Kidney (tissue), 14 donors: ENCODE results near the gene SOX1. TPM values are rescaled to one million over a fixed set of nuclear protein-coding genes. Genes with fewer than 3 reads are reported as not detected.
A peak's percentile ranks its signal among the peaks of the same experiment; 100 is the strongest.

Experiments used
- DNase-seq, 5 donors: peaks; one replicate each; pipeline ENCODE4 v3.0.0-alpha.2; 2013 to 2020
- FAIRE-seq: peaks from 2 replicates; lab custom pipeline; 2012; peaks lifted over from hg19 to GRCh38; lab: Jason Lieb, UNC
- H3K27ac ChIP-seq, 2 donors: one replicate each; pipeline ENCODE4 v1.7.0; 2013; ENCODE audit warnings: low read depth in 2 of 2, low read length in 2 of 2, inconsistent platforms in 1 of 2
- H3K27me3 ChIP-seq: one replicate; pipeline ENCODE4 v1.7.1; 2013; ENCODE audit warnings: low read length, inconsistent platforms; ENCODE audit not compliant: control insufficient read depth, insufficient read depth
- H3K36me3 ChIP-seq, 3 donors: one replicate each; pipeline versions ENCODE4 v1.7.0 to v1.7.1; 2013; ENCODE audit warnings: low read length in 3 of 3, control low read depth in 1 of 3, inconsistent platforms in 1 of 3; ENCODE audit not compliant: insufficient read depth in 3 of 3, control insufficient read depth in 2 of 3
- H3K4me1 ChIP-seq, 3 donors: one replicate each; pipeline versions ENCODE4 v1.7.0 to v1.7.1; 2013; ENCODE audit warnings: low read length in 3 of 3, inconsistent platforms in 1 of 3, low read depth in 1 of 3; ENCODE audit not compliant: control insufficient read depth in 2 of 3, insufficient read depth in 2 of 3
- H3K4me3 ChIP-seq, 3 donors: one replicate each; pipeline versions ENCODE4 v1.7.0 to v1.8.1; 2013; ENCODE audit warnings: low read length in 3 of 3, control low read depth in 1 of 3, inconsistent platforms in 1 of 3
- H3K9ac ChIP-seq, 3 donors: one replicate each; pipeline versions ENCODE4 v1.7.0 to v1.7.1; 2013; ENCODE audit warnings: low read length in 3 of 3, control low read depth in 1 of 3, inconsistent platforms in 1 of 3
- H3K9me3 ChIP-seq, 3 donors: one replicate each; pipeline versions ENCODE4 v1.7.0 to v1.7.1; 2013; ENCODE audit warnings: low read length in 3 of 3, control low read depth in 1 of 3, inconsistent platforms in 1 of 3; ENCODE audit not compliant: control insufficient read depth in 2 of 3, insufficient read depth in 1 of 3
- intact Hi-C: fragments of 100-400 bp; cut with DNase I; formaldehyde crosslinking; loops from one replicate; pipeline ENCODE4 v1.11.1; 2022
- polyA plus RNA-seq: library from polyadenylated mRNA; stranded (reverse); fragments of 350-450 nt; fragmentation: Illumina TruSeq; extraction: RNeasy Lipid Tissue Mini Kit (QIAGEN cat#74804); gene quantifications from one replicate; pipeline ENCODE4 v1.2.3, GENCODE V29; 2014; ENCODE audit warnings: low read depth, low replicate concordance; ENCODE audit not compliant: insufficient read depth
- total RNA-seq: library from RNA; stranded (reverse); fragmentation: NEBNext Ultra II Directional; extraction: Animal tissue kit (Norgen Biotek cat#: 25700); gene quantifications from one replicate; pipeline ENCODE4 v1.2.1, GENCODE V29; 2021
- TF ChIP-seq, protein P1 (sequence below): IDR thresholded peaks from 3 replicates; pipeline ENCODE4 v1.5.1; 2012; ENCODE audit warnings: mild to moderate bottlenecking, moderate library complexity, borderline replicate concordance; ENCODE audit not compliant: insufficient read depth; ENCODE audit errors: extremely low read depth
- donor health status: control.
- donor health status: control.
- donor health status: control.
- donor health status: control.
- donor health status: control.
- donor health status: DM: yes; HTN: yes; CAD: no.
- donor health status: Normal renal cell carcinoma (clear cell type).

The SOX1 gene
- total and polyA plus RNA-seq, 2 donors from 2014 or later, result not detected

DNA sequence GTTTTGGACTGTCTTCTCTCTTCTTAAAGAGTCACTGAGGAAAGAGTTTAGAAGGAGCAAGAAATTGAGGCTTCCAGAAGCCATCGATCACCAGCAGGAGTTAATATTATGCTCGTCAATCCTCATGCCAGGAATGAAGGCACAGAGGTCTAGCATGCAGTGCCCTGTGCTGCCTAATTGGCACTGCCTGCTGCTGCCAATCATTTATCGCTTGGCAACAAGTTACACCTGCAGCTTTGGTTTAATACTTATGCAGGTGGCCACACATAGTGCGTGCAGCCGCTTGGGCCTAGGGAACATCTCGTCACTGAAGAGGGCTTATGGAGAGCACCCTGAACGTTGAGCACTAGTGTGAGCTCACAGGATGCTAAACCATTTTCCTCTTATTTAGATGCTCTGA is 2.7 kb upstream of the SOX1 start:
- H3K4me3 ChIP-seq, result no peak overlapping the region
- peaks cover 63% of the 10 kb centered on the region for H3K27me3 ChIP-seq
- TF ChIP-seq, protein P1, sequence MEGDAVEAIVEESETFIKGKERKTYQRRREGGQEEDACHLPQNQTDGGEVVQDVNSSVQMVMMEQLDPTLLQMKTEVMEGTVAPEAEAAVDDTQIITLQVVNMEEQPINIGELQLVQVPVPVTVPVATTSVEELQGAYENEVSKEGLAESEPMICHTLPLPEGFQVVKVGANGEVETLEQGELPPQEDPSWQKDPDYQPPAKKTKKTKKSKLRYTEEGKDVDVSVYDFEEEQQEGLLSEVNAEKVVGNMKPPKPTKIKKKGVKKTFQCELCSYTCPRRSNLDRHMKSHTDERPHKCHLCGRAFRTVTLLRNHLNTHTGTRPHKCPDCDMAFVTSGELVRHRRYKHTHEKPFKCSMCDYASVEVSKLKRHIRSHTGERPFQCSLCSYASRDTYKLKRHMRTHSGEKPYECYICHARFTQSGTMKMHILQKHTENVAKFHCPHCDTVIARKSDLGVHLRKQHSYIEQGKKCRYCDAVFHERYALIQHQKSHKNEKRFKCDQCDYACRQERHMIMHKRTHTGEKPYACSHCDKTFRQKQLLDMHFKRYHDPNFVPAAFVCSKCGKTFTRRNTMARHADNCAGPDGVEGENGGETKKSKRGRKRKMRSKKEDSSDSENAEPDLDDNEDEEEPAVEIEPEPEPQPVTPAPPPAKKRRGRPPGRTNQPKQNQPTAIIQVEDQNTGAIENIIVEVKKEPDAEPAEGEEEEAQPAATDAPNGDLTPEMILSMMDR, result no peak
- DNase-seq (no peak), FAIRE-seq (no peak)
- intact Hi-C loops, result no loop called here
- H3K36me3 ChIP-seq, result no peaks in the 10 kb centered on the region
- H3K27ac ChIP-seq, result no peak overlapping the region
- H3K9me3 ChIP-seq, result no peaks in the 10 kb centered on the region
- no peaks in the 10 kb centered on the region for H3K4me1 ChIP-seq
- no peak overlapping the region for H3K9ac ChIP-seq

- H3K27me3 ChIP-seq, result peaks cover 64% of the 10 kb centered on the region
- no peak for FAIRE-seq
These were observed 1.5 kb upstream of the SOX1 start for GRCh38 chr13:112065521-112065866.

GRCh38 chr13:112065867-112066623 is 904 bp upstream of the SOX1 start:
- Histone ChIP-seq H3K4me1 (no peaks in the 10 kb centered on the region), H3K27ac (no peak overlapping the region), H3K27me3 (peaks cover 63% of the 10 kb centered on the region), H3K9me3 (no peaks in the 10 kb centered on the region), H3K9ac (no peak overlapping the region), H3K4me3 (no peak overlapping the region), H3K36me3 (no peaks in the 10 kb centered on the region)
- peak in 3 of 5 donors; percentile 44 to 66 (median 52) for DNase-seq
- TF ChIP-seq, protein P1, result no peak
- intact Hi-C loops, result no loop called here
- no peak for FAIRE-seq

More at GRCh38 chr13:112065521-112065866, 1.5 kb upstream of the SOX1 start:
- Histone ChIP-seq H3K9ac (no peak overlapping the region), H3K4me3 (no peak overlapping the region), H3K9me3 (no peaks in the 10 kb centered on the region), H3K27ac (no peak overlapping the region), H3K36me3 (no peaks in the 10 kb centered on the region), H3K4me1 (no peaks in the 10 kb centered on the region)
- no peak for DNase-seq
- TF ChIP-seq, protein P1, result no peak
- intact Hi-C loops, result no loop called here
